Right ventricle myocardium superior (tissue), 1 donor: ENCODE data around the gene SIL1. TPM values are rescaled to one million over a fixed set of nuclear protein-coding genes. Genes with fewer than 3 reads are reported as not detected.

Experiments
- ATAC-seq: fragments of 200-7000 bp; cut with Tn5 transposase; one replicate; pipeline ENCODE4 v1.9.1; 2020; ENCODE audit warnings: mild to moderate bottlenecking; ENCODE audit not compliant: poor library complexity
- DNase-seq: peaks from one replicate; pipeline ENCODE4 v3.0.0-alpha.2; 2020
- intact Hi-C: fragments of 100-400 bp; cut with DNase I; formaldehyde crosslinking; loops from one replicate; pipeline ENCODE4 v1.11.2; 2022
- total RNA-seq: library from RNA; stranded (reverse); fragmentation: NEBNext Ultra II Directional; extraction: Animal tissue kit (Norgen Biotek cat#: 25700); gene quantifications from one replicate; pipeline ENCODE4 v1.2.1, GENCODE V29; 2021
- donor health status: DM: no; HTN: yes; CAD: no; lungs with severe emphysema.

The SIL1 gene
- total RNA-seq, 1 donor from 2014 or later, result 42.1 TPM

DNA sequence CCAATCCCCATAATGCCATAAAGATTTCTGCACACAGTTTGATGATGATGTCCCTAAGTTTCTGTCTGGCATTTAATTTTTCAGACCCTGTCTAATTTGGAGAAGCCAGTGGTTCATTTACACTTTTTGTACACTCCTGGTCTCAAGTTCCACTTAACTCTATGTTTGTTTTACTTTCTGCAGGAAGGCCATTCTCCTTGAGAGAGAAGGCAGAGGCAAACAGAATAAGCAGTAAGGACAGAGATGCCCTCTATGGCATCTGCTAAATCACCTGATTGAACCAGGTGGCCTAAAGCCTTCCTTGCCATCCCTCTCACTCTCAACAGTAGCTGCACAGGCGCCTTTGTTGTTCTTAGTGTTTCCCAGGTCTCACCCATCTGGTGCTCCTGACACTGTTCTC, 236.9 kb downstream of the SIL1 start:
- DNase-seq (no peak), ATAC-seq (no peak)
- intact Hi-C loops, result no loop called here

DNA sequence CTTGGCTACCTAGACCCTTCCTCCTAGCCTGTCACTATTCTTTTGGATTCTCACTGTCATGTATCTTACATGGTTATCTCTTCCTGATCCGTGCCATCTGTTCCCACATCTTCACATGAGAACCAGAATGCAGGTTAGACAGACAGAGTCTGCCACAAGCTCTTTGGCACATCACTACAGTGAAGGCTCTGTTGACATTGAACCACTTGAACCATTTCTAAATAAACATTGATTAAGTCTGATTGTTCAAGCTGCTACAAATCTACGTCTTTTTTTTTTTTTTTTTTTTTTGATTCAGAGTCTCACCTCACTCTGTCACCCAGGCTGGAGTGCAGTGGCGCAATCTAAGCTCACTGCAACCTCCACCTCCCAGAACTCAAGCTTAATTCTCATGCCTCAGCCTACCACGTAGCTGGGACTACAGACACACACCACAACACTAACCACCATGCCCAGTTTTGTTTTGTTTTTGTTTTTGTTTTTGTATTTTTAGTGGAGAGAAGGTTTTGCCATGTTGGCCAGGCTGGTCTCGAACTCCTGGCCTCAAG, 237.9 kb downstream of the SIL1 start:
- intact Hi-C loops, result no loop called here
- DNase-seq, result no peak
- no peak for ATAC-seq

DNA sequence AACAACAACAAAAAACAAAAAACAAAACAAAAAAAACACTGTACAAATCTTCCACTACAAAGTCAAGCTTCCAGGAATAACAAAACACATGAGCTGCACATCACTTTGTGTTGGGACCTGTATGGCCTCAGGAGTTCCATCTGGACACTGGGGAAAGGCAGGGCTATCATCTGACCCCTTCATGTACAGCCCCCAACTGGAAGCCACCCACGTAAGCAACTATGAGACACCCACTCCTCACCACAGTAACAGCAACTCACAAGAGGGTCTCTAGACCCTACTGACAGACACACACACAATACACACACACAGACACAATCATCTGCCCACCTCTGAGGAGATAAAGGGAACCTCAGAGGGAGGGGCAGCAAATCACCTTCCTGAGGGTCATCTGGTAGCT, 241.4 kb downstream of the SIL1 start:
- ATAC-seq, result no peak
- no peak for DNase-seq
- intact Hi-C loops, result no loop called here

DNA sequence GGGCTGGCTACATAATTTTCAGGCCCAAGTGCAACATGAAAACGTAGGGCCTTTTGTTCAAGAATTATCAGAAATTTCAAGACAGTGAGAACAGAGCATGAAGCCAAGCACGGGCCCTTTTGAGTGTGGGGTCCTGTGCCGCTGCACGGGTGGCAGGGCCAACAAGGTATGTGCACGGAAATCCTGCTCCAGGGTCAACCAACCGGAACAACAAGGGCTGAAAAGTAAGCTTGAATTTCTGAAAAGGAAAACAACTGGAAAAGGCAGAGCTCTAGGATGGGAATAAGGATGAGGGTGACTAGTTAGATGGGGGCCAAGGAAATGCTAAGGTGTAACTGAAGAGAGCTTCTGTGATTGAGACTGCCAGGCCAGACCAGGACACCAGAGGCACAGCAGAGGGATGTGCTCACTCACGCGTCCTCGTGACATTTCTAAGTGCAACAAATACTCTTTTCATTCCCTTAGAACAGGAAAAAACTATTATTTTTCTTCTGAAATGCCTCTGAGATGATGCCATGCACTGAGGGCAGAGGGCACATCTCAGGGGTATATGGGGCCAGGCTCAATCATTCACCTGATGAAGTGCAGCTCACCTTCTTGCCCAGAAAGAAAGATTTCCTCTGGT, 242.4 kb downstream of the SIL1 start:
- ATAC-seq, result no peak
- intact Hi-C loops, result no loop called here
- no peak for DNase-seq

DNA sequence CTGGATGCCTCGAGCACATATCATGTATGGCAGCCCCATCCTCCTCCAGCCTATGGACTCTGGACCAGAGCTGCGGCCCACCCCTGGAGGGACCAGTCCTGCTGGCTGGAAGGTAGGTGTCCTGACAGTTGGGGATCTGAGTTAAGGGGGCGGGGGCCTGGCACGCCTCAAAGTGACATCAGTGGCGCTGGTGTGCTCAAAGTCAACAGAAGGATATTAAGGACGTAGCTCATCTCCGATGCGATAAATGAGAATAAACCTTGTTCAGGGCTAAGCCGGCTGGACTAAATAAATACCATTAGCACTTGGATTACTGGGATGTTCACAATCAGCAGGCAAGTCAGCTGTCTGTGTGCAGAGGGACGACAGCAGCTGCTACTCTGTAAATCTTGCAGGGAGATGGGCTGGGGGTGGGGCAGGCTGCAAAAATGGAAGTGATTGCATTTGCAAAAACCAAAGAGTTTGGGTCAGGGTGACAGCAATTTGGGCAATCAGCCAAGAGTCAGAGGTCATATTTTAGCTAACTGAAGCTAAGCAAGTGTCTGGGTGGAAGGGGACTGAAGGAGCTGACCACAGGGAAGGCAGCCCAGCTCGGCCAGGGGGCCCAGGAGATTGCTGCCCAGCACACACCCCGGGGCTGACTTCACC, 243.0 kb downstream of the SIL1 start:
- DNase-seq, result peak; percentile 74
- intact Hi-C loops, result no loop called here

DNA sequence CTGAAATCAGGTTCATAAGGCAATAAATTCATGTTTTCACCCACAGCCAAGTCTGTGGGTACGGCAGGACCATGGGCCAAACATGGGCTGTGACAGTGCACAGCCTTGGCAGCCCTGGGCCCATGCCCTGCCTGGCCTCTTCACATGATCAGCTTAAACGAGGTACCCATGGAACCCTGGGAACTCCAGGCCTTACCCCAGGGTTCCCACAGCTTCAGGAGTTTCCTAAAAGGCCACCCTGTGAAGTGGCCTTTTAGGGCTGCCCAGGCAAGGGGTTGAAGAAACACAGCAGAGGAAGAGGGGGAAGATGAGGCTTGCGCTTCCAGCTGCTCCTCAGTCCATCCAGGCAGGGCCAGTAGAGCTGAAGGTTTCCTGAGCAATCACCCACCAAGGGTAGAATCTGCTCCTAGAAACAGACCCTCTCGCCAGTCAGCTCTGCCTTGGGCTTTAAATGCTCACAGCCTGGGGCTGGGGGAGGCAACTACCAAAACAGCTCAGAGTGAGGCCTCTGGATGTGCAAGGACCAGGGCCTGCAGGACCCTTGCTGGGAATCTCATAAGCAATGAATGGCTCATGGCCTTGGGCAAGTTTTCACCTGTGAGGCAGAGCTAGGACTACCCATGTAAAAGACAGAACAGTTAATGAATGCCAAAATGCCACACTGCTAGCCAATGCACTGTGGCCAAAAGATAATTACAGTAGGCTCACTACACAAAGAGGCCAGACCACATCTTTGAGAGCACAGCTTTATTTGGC, 243.7 kb downstream of the SIL1 start:
- ATAC-seq, result peak; percentile 9
- intact Hi-C loops, result no loop called here
- DNase-seq, result no peak

More for the DNA sequence above, 243.0 kb downstream of the SIL1 start:
- ATAC-seq, result no peak

DNA sequence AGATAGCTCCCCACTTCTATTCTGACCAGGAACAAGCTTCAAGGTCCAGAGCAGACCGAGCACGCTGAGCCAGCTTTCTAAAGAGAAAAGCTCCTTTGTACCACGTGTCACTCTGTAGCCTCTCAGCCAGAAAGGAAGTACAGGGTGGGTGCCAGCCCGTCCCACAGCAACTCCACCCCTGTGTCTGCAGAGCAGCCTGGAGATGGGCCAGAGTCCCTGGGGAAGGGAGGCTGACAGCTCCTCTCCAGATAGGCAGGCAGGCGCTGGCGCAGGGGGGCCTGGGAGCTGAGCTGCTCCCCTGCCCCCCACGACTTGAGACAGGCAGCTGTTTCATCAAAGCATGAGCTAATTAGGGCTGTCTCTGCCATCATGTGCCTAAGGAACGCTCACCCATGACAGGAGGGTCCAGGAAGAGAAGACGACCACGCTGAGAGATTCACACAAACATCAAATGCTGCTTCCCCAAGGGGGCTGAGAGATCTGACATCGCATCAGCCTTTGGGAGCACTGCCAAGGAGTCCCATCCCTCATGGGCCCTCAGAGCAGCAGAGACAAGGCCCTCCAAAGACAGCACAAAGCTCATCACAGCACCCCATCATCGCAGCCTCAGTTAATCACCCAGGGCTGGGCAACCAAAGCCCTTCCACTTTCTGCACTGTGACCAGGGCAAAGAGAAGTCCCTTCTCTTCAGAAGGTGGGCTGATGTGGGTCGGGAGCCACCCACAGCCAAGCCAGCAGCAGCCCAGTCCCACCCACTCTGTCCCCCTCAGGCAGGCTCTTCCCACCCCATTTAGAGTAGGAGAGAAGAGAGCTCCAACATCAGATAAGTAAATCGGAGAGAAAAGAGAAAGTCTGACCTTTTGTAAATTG, 244.5 kb downstream of the SIL1 start:
- ATAC-seq (peak; percentile 94), DNase-seq (peak; percentile 94)
- intact Hi-C loops, result no loop called here

DNA sequence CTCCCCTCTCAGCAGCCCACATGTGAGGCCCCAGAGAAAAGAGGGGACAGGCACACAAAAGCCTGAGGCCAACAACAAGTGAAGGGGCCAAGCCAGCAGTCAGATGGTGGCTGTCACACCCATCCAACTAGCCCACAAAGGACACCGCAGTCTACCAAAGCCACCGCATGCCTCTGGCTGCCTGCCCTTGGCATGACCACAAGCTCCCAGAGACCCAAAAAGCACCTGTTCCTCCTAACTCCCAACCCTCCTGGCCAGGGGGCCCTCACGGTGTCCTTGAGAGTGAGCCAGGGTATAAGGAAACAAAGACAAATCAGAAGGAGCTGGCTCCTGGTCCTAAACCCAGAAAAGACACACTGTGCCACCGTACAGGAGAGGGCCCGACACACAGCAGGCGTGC, 245.2 kb downstream of the SIL1 start:
- DNase-seq, result no peak
- intact Hi-C loops, result no loop called here
- ATAC-seq, result peak; percentile 8

DNA sequence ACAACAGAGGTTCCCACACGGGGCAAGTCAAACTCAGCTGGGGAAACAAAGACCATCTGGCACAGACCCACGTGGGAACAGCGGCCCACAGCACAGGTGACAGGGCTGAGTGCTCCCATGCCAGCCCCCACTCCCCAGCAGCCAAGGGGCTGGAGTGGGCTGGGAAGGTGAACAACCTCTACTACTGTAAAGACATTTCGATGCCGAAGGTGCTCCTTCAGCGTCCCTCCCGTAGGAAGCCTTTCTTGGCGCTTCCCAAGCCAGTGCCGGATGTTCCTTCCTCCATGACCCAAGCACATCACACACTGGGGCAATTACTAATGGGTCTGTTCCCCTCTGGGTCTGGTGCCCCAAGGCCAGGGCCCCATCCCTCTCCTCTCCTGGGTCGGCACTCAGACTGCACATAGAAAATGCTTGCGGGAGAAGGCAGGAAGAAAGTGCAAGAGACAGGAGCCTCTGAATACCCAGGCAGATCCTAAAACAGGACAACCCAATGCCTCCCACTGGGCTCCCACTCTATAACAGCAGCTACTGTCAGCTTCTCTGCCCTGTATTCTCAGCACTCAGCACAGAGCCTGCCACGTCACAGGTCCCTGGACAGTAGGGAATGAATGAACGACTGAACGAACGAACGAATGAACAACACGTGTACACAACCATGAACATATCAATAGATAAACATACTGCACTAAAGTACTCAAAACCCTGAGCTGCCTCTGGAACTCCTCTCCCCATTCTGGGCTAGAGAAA, 246.0 kb downstream of the SIL1 start:
- DNase-seq, result no peak
- ATAC-seq, result no peak
- intact Hi-C loops, result no loop called here

DNA sequence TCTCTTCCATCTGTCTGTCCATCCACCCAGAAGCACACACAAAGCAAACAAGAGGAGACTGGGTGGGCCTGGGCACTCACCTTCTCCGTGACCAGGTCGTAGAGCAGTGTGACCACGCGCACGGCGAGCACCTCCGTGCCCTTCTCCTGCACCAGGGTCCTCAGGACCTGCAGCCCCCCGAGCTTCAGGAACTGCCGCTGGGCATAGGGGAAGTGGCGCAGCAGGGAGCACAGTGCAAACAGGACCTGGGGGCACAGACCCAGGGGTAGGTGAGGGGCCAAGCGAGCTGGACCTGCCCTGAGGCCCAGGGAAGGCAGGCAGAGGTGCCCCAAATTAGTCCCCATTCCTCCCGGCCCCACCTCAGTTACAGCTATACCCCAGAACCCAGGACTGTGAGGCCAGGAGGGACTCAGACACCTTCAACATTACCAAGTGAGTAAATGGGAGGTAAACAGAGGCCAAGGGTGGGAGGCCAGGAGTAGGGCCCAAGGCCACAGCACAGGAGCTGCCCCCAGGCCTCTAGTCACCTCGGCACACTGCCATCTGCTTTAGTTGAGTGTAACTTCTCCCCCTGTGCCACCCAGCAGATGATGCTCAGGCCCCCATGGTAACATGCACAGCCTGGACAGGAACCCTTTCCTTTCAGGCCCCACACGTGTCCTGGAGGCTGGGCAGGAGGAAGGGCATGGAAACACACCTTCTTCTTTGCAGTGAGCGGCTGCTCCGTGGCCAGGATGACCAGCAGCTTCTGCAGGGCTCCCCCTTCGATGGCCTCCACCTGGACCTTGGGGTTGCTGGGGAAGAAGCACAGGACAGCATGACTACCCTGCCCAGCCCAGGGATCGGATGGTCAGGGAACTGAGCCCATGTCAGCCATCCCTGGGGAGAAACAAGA, 246.8 kb downstream of the SIL1 start:
- ATAC-seq (no peak), DNase-seq (no peak)
- intact Hi-C loops, result no loop called here

DNA sequence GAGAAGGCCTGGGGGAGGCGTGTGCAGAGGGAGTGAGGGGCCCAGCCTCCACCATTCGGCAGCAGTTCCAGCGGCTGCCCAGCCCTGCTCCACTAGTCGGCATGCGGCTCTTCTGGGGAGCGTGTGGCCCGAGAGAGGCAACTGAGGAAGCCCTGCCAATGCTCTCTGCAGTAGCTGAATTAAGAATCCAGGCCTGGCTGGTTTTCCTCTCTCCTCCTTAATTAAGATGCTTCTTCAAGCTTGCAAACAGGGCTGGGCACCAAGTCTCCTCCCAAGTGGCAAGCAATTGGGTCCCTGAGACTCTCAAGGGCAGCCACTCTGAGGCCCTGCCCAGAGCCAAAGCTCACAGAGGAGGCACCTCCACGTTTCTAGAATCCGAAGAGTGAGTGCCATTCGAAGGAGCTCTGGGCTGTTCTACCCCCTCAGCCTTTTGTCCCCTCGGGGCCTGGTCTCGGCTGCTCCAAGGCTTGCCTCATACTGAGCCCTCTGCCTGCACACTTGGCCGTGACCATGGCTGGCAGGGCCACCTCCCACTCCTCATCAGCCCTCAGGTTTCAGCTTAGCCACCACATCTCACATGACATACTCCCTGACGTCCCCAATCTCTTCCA, 247.6 kb downstream of the SIL1 start:
- peak; percentile 5 for ATAC-seq
- intact Hi-C loops, result no loop called here

DNA sequence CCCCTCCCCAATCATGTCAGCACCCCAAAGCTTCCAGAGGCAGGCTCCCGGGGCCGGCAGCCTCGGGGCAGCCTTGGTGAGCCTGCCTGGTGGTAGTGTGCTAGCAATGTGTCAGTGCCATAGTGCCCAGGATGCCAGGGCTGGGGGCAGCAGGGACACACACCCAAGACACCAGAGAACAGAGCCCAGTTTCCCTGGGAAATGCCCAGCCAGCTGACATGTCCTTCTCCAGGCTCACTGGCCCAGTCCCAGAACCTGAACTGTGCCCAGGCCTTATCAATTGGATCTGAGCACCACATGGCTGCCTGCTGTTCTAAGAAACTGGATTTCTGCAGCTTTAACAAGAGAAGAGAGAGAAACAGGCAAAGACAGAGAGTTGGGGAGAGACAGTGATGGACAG, 248.2 kb downstream of the SIL1 start:
- no peak for DNase-seq
- intact Hi-C loops, result no loop called here
- no peak for ATAC-seq

More for the DNA sequence above, 247.6 kb downstream of the SIL1 start:
- DNase-seq, result no peak

DNA sequence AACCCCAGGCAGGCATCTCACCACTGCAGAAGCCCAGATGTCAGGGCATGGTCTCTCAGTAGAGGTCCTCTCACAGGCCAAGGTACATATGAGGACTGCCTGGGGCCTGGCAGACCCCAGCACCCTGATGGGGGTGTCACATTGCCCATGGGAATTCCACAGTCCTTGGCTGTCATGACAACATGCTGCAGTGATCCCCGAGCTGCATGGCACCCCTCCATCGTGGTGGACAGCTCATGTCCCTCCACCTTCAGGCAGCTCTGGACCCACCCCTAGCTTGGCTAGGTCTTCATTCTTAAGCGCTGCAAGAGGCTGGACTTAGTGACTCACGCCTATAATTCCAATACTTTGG, 249.0 kb downstream of the SIL1 start:
- DNase-seq (no peak), ATAC-seq (no peak)
- intact Hi-C loops, result no loop called here

DNA sequence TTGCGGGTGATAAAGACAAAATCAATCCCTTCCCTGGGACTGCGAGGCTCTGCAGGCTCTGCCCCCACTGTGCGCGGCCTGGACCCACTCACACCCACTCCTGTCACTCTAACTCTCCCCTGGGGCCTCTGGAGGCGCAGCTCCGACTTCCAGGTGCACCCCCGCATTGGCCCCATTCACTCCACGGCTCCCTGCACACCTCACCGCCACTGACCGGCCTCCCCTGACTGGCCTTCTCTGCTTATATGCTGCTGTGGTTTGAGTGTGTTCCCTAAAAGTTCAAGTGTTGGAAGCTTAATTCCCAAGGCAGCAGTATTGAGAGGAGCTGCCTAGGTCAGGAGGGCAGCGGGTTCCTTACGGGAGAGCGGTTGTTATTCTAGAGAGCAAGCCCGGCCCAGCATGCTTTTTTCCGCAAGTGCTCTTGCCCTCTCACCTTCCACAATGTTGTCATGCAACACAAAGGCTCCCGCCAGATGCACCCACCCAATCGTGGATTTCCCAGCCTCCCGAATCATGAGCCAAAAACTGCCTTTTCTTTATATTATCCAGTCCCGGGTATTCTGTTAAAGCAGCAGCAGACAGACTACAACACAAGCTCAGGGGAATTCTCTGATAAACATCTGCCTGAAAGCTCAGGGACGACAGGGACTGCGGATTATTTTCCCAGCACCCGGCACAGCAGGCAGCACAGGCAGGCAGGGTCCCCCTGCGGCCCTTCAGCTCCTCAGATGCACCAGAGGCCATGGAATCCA, 249.5 kb downstream of the SIL1 start:
- DNase-seq (no peak), ATAC-seq (no peak)
- intact Hi-C loops, result no loop called here

DNA sequence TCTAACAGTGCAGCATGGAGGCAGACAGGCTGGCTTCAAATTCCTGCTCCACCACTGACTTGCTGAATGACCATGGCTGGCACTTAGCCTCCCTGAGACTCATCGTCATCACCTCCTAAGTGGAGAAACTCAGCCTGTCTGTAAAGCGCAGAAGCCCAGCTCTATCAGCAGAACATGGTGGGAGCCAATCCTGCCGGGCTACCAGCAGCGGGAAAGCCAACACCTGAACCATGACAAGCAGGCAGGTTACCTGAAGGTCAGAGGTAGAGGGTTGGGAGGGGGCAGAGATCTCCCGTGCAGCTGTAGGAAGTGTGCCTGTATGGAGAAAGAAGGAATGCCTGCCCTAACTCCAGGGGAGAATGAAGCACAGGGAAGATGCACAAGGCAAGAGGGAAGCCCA, 250.4 kb downstream of the SIL1 start:
- DNase-seq (no peak), ATAC-seq (peak; percentile 28)
- intact Hi-C loops, result no loop called here

DNA sequence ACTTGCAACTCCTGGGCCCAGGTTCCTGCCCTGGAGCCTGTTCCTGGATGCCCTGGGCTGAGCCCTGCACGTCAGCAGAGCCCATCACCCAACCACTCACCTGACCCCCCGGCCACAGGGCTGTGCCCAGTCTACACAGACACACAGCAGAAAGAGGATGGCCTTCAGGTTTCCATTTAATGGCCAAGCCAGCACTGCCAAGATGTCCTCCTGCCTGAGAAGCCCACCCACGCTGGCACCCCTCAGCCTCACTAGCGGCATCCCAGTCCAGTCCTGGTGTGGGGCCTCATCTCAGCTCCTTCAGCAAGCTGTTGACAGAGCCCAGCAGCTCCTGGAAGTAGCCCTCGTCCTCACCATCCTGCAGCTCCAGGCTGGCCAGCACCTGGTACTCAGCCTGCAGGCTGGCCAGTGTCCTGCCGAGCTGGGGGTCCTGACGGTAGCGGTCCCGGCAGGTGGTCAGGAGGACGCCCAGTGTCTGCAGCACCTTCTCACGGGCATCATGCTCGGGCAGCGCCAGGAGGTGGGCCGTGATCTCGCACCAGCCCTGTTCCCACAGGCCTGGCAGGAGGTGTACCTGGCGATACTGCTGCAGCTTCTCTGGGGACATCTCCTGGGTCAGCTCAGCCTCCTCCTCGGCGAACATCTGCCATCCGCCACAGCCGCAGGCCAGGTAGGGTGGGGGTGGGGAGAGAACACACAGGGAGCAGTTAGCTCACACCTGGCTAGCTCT, 251.2 kb downstream of the SIL1 start:
- DNase-seq (no peak), ATAC-seq (no peak)
- intact Hi-C loops, result no loop called here
